Measurements from ENCODE around the gene ANKRD24.

DNA sequence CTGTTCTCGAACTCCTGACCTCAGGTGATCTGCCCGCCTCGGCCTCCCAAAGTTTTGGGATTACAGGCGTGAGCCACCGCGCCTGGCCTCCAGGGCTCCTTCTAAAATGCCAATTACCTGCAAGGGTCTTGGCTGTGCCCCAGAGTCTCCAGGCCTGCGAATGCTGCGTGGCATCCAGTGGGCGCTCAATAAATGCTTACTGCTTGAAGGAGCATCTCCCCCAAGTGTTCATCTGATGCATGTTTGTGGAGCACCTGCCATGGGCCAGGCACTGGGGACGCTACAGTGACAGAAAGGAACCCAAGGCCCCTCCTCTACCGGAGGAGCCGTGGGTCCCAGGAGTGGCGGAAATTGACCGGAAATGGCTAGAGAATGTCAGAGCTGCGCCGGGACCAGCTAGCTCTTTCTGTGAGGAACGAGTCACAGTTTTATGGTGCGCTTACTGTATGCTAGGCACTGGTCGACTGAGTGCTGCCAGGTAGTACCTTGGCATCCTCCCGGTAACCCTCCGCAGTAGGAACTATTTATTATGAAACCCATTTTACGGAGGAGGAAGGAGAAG is 14.2 kb downstream of the ANKRD24 start:
- TF ChIP-seq, protein P1, sequence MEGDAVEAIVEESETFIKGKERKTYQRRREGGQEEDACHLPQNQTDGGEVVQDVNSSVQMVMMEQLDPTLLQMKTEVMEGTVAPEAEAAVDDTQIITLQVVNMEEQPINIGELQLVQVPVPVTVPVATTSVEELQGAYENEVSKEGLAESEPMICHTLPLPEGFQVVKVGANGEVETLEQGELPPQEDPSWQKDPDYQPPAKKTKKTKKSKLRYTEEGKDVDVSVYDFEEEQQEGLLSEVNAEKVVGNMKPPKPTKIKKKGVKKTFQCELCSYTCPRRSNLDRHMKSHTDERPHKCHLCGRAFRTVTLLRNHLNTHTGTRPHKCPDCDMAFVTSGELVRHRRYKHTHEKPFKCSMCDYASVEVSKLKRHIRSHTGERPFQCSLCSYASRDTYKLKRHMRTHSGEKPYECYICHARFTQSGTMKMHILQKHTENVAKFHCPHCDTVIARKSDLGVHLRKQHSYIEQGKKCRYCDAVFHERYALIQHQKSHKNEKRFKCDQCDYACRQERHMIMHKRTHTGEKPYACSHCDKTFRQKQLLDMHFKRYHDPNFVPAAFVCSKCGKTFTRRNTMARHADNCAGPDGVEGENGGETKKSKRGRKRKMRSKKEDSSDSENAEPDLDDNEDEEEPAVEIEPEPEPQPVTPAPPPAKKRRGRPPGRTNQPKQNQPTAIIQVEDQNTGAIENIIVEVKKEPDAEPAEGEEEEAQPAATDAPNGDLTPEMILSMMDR (IDR thresholded peaks at IDR 0.05; ENCODE audit: borderline replicate concordance, extremely low read depth, low read length, poor library complexity, severe bottlenecking): no peak
- TF ChIP-seq EZH2 (IDR thresholded peaks at IDR 0.05; ENCODE audit: borderline replicate concordance, low read depth, low read length, severe bottlenecking): no peak
